Smooth muscle cell (in vitro differentiated cells): ENCODE measurements around the gene LRCH1. TPM values are rescaled to one million over a fixed set of nuclear protein-coding genes. Genes with fewer than 3 reads are reported as not detected.

Experiments
- DNase-seq: peaks from one replicate; lab custom pipeline; 2025; ENCODE audit not compliant: unreplicated experiment; lab: John Stamatoyannopoulos, UW
- H2AFZ ChIP-seq: fragments of 200-600 bp; sonication (generic); 2 replicates; pipeline ENCODE4 v1.6.0; 2016; ENCODE audit warnings: antibody characterized with exemption, low read depth, mild to moderate bottlenecking
- H3F3A ChIP-seq: fragments of 200-600 bp; sonication (generic); 2 replicates; pipeline ENCODE4 v1.6.0; 2017; ENCODE audit warnings: antibody characterized with exemption, low read depth
- H3K27ac ChIP-seq: fragments of 200-600 bp; sonication (generic); 2 replicates; pipeline ENCODE4 v1.5.1; 2016; ENCODE audit warnings: low read depth, mild to moderate bottlenecking
- H3K27me3 ChIP-seq: fragments of 200-600 bp; sonication (generic); 2 replicates; pipeline ENCODE4 v1.6.1; 2016; ENCODE audit warnings: low read depth, mild to moderate bottlenecking
- H3K36me3 ChIP-seq: fragments of 200-600 bp; sonication (generic); 2 replicates; pipeline ENCODE4 v1.5.1; 2016; ENCODE audit warnings: low read depth
- H3K4me1 ChIP-seq: fragments of 200-600 bp; sonication (generic); 2 replicates; pipeline ENCODE4 v1.5.1; 2016; ENCODE audit warnings: low read depth
- H3K4me2 ChIP-seq: fragments of 200-600 bp; sonication (generic); 2 replicates; pipeline ENCODE4 v1.6.0; 2016; ENCODE audit warnings: mild to moderate bottlenecking
- H3K4me3 ChIP-seq: fragments of 200-600 bp; sonication (generic); 2 replicates; pipeline ENCODE4 v1.5.1; 2016; ENCODE audit warnings: mild to moderate bottlenecking
- H3K79me2 ChIP-seq: fragments of 200-600 bp; sonication (generic); 2 replicates; pipeline ENCODE4 v1.6.0; 2016; ENCODE audit warnings: low read depth, mild to moderate bottlenecking
- H3K9ac ChIP-seq: fragments of 200-600 bp; sonication (generic); 2 replicates; pipeline ENCODE4 v1.6.0; 2016; ENCODE audit warnings: low read depth
- H3K9me3 ChIP-seq: fragments of 200-600 bp; sonication (generic); replicated peaks from 2 replicates; pipeline ENCODE4 v1.5.1; 2016; ENCODE audit warnings: low read depth
- H4K20me1 ChIP-seq: fragments of 200-600 bp; sonication (generic); 2 replicates; pipeline ENCODE4 v1.6.0; 2016; ENCODE audit warnings: low read depth
- WGBS: methylation state at CpG from one replicate; pipeline ENCODE4 v1.1.7; 2016; ENCODE audit warnings: low lambda C conversion rate; 5-methylcytosine and 5-hydroxymethylcytosine counted together
- polyA plus RNA-seq: library from polyadenylated mRNA; unstranded; fragments of >200 nt; fragmentation: Nextera tagmentation; extraction: Ambion mirVana; gene quantifications from 2 replicates; pipeline ENCODE4 v1.2.1, GENCODE V29; 2016
- total RNA-seq: library from RNA; depleted of rRNA; stranded (reverse); fragments of >200 nt; gene quantifications from 2 replicates; pipeline ENCODE4 v1.2.3, GENCODE V29; 2014
- TF ChIP-seq, protein P1 (sequence below): fragments of 200-600 bp; sonication (generic); IDR thresholded peaks from 2 replicates; pipeline ENCODE4 v1.5.1; 2017; ENCODE audit warnings: borderline replicate concordance, mild to moderate bottlenecking, antibody characterized with exemption; ENCODE audit not compliant: insufficient read depth, poor library complexity, severe bottlenecking

The LRCH1 gene
- total and polyA plus RNA-seq, 2 experiments from 2014 or later: 9.4 to 27.7 TPM

DNA sequence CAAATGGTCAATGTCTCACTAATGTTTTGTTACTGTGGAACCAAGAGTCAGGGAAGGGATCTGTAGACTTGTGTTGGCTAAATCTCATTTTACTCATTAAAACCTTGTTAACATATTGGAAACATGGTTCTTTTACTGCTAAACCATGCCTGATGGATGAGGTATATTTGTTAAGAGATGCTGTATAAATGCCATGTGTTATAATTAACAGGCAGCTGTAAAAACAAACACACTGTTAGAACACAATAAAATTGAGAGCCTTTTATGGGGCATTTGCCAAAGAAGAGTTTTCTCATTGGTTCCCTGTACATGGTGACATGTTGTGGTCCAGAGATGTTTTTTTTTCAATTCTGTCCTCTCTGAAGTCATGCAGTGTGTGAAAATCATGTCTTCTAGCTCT, 122.0 kb downstream of the LRCH1 start:
- no peak for DNase-seq
- Histone ChIP-seq H3F3A (peaks cover 2% of the 10 kb centered on the region), H3K27me3 (no peaks in the 10 kb centered on the region), H2AFZ (no peak overlapping the region), H3K4me1 (peaks cover 13% of the 10 kb centered on the region), H3K27ac (peak overlapping the region; percentile 21), H4K20me1 (peaks cover 53% of the 10 kb centered on the region), H3K9me3 (no peaks in the 10 kb centered on the region), H3K4me3 (no peak overlapping the region), H3K4me2 (no peak overlapping the region), H3K9ac (no peak overlapping the region), H3K79me2 (peaks cover 78% of the 10 kb centered on the region), H3K36me3 (no peaks in the 10 kb centered on the region)
- TF ChIP-seq, protein P1, sequence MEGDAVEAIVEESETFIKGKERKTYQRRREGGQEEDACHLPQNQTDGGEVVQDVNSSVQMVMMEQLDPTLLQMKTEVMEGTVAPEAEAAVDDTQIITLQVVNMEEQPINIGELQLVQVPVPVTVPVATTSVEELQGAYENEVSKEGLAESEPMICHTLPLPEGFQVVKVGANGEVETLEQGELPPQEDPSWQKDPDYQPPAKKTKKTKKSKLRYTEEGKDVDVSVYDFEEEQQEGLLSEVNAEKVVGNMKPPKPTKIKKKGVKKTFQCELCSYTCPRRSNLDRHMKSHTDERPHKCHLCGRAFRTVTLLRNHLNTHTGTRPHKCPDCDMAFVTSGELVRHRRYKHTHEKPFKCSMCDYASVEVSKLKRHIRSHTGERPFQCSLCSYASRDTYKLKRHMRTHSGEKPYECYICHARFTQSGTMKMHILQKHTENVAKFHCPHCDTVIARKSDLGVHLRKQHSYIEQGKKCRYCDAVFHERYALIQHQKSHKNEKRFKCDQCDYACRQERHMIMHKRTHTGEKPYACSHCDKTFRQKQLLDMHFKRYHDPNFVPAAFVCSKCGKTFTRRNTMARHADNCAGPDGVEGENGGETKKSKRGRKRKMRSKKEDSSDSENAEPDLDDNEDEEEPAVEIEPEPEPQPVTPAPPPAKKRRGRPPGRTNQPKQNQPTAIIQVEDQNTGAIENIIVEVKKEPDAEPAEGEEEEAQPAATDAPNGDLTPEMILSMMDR: no peak

DNA sequence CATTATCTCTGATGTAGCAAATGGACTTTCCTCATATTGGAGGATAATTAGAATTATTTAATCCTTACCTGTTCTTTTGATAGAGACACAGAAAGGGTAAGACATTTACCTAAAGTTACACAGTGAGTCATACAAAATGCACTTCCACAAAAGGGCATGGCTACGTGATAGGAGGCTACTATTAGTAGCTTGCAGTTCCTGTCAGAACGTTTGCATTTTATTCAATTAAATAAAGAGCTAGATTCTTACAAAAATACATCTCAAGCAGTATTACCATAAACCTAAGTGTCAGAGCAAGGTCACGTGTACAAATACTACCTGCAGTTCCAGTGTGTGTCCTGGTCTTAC, 123.4 kb downstream of the LRCH1 start:
- no peaks in the 10 kb centered on the region for H3K9me3 ChIP-seq
- H3K4me1 ChIP-seq: peaks cover 14% of the 10 kb centered on the region
- TF ChIP-seq, protein P1: no peak
- no peak overlapping the region for H2AFZ ChIP-seq
- no peaks in the 10 kb centered on the region for H3K36me3 ChIP-seq
- H3F3A ChIP-seq: peaks cover 2% of the 10 kb centered on the region
- peaks cover 74% of the 10 kb centered on the region for H3K79me2 ChIP-seq
- no peak overlapping the region for H3K4me3 ChIP-seq
- H3K27ac ChIP-seq: no peak overlapping the region
- no peak overlapping the region for H3K4me2 ChIP-seq
- H4K20me1 ChIP-seq: peaks cover 62% of the 10 kb centered on the region
- DNase-seq: no peak
- no peaks in the 10 kb centered on the region for H3K27me3 ChIP-seq
- no peak overlapping the region for H3K9ac ChIP-seq
- WGBS: 89% methylated on average over 3 of the region's 3 CpGs

DNA sequence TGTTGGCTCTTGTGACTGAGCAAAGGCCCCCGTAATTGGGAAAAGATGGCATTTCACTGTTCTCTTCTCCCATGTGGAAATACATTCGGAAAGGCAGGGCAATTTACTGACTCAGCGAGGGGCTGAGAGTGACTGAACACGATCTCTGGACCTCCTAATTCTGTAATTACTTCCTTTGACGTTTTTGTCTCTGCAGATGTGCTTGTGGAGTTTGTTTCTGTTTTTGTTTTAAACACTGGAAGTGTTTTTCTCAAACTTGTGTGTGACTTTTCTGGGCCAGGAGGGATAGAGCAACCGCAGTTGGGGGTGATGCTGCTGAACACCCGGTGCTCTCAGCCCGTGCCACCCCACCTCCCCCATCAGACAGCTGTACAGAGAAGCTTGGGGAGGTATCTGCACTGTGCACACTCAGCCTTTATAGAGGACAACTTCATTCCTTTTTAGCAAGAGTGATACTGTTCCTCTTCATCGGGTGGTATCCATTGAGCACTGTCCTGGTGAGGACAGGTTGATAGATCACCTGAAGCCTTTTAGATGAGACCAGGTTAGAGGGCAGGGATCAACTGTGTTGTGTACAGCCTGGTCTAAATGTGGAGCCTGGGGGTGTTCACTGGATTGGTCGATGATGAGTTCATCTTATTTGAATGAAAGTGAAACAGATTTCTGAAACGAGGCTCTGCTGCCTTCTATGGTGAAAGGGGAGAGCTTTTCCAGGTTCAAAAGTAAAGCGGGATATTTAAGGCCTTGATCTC, 126.6 kb downstream of the LRCH1 start:
- Histone ChIP-seq H3F3A (peaks cover 6% of the 10 kb centered on the region), H3K79me2 (peaks cover 56% of the 10 kb centered on the region), H4K20me1 (peaks cover 43% of the 10 kb centered on the region), H3K9ac (no peak overlapping the region), H3K4me3 (no peak overlapping the region), H3K27me3 (no peaks in the 10 kb centered on the region), H3K4me1 (peaks cover 21% of the 10 kb centered on the region), H3K9me3 (no peaks in the 10 kb centered on the region), H3K36me3 (no peaks in the 10 kb centered on the region), H3K4me2 (peak overlapping the region; percentile 2), H2AFZ (no peak overlapping the region), H3K27ac (peak overlapping the region; percentile 5)
- DNase-seq: no peak
- TF ChIP-seq, protein P1: no peak
- 65% methylated on average over 12 of the region's 12 CpGs for WGBS

DNA sequence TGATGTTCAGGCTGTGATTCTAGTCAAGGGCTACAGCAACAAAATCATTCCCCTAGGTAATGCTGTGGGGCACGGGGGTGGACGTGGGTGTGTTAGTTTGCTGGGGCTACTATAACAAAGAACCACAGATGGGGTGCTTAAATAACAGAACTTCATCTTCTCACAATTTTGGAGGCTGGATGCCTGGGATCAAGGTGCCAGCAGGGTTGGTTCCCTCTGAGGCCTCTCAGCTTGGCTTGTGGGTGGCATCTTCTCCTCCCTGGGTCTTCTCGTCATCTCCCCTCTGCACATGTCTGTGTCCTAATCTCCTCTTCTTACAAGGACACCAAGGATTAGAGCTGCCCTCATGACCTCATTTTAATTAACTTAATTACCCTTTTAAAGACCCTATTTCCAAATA, 129.0 kb downstream of the LRCH1 start:
- Histone ChIP-seq H3K36me3 (no peaks in the 10 kb centered on the region), H3K27me3 (no peaks in the 10 kb centered on the region), H3K4me2 (no peak overlapping the region), H3K79me2 (peaks cover 41% of the 10 kb centered on the region), H4K20me1 (peaks cover 28% of the 10 kb centered on the region), H3F3A (peaks cover 19% of the 10 kb centered on the region), H3K4me1 (peaks cover 44% of the 10 kb centered on the region), H3K9ac (no peak overlapping the region), H2AFZ (no peak overlapping the region), H3K4me3 (no peak overlapping the region), H3K9me3 (no peaks in the 10 kb centered on the region), H3K27ac (no peak overlapping the region)
- TF ChIP-seq, protein P1: no peak
- DNase-seq: no peak
- 96% methylated on average over 3 of the region's 3 CpGs for WGBS
